Amygdala (tissue), 56 donors: ENCODE measurements around the gene KMO.

ENCODE experiments used
- DNase-seq, 56 donors: peaks; one replicate each; lab custom pipeline; 2025; lab: John Stamatoyannopoulos, UW

Gene KMO

DNA sequence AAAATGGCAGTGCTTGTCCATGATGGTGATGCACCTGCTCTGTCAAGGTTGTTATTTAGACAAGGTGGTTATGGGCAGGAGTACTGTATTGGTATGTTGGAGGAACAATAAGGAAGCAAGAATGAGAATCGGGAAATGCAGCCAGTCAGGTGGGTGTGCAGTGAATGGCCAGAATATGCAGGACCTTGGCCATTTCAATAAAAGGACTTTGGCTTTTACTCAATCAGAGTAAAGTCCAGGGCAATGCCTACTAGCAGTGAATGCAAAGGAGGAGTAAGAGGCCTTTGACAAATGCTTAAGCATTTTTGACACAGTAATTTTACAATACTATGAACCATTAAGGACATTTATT is 110.4 kb downstream of the KMO start:
- DNase-seq = no peak

DNA sequence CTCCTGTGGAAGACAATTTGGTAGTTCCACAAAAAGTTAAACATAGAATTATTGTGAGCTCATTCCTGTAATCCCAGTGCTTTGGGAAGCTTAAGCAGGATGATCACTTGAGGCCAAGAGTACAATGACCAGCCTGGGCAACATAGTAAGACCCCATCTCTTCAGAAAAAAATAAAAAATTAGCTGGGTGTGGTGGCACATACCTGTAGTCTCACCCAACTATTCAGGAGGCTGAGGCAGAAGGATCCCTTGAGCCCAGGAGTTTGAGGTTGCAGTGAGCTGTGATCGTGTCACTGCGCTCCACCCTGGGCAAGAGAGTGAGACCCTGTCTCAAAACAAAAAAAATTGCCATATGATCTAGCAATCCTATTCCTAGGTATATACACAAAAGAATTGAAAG is 112.1 kb downstream of the KMO start:
- DNase-seq = no peak

DNA sequence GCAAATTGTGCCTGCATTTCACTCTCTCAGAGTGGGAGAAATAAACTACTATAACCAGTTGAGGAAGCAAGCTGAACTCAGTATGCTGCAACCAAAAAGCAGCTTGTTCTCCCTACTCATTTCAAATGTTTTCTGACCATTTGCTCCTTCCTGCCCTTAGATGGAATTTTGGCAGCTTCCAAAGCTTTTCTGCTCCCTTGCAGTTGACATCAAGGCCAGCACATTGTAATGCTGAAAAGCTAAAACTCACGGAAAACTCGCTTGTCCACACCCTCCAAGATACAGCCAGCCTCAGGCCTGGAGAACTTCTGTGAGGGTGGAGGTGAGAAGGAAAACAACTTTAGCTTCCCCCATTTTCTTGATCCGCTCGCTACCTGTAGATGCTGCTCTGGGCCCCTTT is 113.0 kb downstream of the KMO start:
- DNase-seq = no peak
